Measurements from ENCODE around the gene RHOJ.

DNA sequence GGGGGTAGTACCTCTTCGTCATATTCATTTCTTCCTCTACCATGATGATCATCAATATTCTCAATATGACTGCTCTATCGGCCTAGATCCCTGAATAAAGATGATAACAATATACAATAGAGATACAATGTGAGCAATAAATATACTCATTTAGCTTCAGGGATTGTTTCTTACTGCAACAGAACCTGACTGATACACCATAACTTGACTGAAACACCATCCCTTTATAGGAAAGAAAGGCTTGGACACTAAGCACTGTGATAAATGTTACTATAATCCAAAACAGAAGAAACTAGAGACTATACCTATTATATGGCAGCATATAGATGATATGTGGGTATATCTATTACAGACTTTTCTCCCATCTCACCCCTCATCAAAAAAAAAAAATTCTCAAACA, 1.2 kb upstream of the RHOJ start:
- TF ChIP-seq GATA2 (IDR thresholded peaks at IDR 0.05; ENCODE audit: low read depth, low read length) (no peak), GATA3 (IDR thresholded peaks at IDR 0.05; ENCODE audit: low read depth, low read length) (no peak)
